Astrocyte (in vitro differentiated cells and primary cell): ENCODE results near the gene SMARCC2.

Source experiments
- EZH2 ChIP-seq: IDR thresholded peaks from 2 replicates; pipeline ENCODE4 v1.6.1; 2012; ENCODE audit warnings: mild to moderate bottlenecking, low read length, inconsistent platforms; ENCODE audit not compliant: insufficient read depth
- TF ChIP-seq, protein P1 (sequence below): IDR thresholded peaks from 2 replicates; pipeline ENCODE4 v1.5.1; 2011; ENCODE audit warnings: low read depth, mild to moderate bottlenecking, inconsistent platforms, low read length, moderate library complexity; ENCODE audit not compliant: insufficient read depth

DNA sequence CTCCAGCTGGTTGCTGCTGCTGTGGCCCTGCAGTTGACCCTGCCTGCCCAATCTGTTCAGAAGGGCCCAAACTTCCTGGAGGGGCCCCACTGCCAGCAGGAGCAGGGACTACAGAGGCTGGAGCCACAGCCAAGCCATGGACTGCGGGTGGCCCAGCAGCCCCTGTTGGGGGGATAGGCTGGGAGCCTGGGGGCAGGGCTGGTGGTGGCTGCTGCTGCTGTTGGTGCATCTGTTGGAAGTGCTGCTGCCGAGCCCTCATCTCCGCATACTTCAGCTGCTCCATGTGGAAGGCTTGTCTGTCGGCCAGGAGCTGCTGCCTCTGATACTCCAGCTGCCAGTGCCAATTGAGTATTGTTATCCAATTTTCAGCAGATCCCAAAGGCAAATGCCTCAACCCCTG is 23.9 kb downstream of the SMARCC2 start:
- TF ChIP-seq, protein P1, sequence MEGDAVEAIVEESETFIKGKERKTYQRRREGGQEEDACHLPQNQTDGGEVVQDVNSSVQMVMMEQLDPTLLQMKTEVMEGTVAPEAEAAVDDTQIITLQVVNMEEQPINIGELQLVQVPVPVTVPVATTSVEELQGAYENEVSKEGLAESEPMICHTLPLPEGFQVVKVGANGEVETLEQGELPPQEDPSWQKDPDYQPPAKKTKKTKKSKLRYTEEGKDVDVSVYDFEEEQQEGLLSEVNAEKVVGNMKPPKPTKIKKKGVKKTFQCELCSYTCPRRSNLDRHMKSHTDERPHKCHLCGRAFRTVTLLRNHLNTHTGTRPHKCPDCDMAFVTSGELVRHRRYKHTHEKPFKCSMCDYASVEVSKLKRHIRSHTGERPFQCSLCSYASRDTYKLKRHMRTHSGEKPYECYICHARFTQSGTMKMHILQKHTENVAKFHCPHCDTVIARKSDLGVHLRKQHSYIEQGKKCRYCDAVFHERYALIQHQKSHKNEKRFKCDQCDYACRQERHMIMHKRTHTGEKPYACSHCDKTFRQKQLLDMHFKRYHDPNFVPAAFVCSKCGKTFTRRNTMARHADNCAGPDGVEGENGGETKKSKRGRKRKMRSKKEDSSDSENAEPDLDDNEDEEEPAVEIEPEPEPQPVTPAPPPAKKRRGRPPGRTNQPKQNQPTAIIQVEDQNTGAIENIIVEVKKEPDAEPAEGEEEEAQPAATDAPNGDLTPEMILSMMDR, result no peak
- TF ChIP-seq EZH2, result no peak
